Activated B cell treated with CpG ODN at 0.5 μM for 24 hours (primary cell): Measurements from ENCODE around the gene TAF1B. TPM values are rescaled to one million over a fixed set of nuclear protein-coding genes. Genes with fewer than 3 reads are reported as not detected.

Experiments
- ATAC-seq: fragments of 200-7000 bp; cut with Tn5 transposase; one replicate; pipeline ENCODE4 v1.10.0; 2021; ENCODE audit warnings: low read depth, mild to moderate bottlenecking, moderate library complexity
- CTCF ChIA-PET: fragments of 350-600 bp; sonication (Branson Sonifier 250); formaldehyde crosslinking; loops from one replicate; lab custom pipeline; 2021; ENCODE audit warnings: antibody characterized with exemption; lab: Charles Lee
- POLR2A ChIA-PET: fragments of 350-600 bp; sonication (Branson Sonifier 250); formaldehyde crosslinking; loops from one replicate; lab custom pipeline; 2021; ENCODE audit warnings: antibody characterized with exemption; lab: Charles Lee
- DNase-seq: peaks from one replicate; pipeline ENCODE4 v3.0.0; 2022
- H3K27ac Mint-ChIP-seq: one replicate; pipeline ENCODE4 v1.8.0; 2020; ENCODE audit warnings: mixed read lengths
- H3K27me3 Mint-ChIP-seq: one replicate; pipeline ENCODE4 v1.8.0; 2021; ENCODE audit warnings: mixed read lengths
- H3K36me3 Mint-ChIP-seq: one replicate; pipeline ENCODE4 v1.8.0; 2021; ENCODE audit warnings: low read depth, mixed read lengths
- H3K4me1 Mint-ChIP-seq: one replicate; pipeline ENCODE4 v1.8.0; 2021; ENCODE audit warnings: mixed read lengths
- H3K4me3 Mint-ChIP-seq: one replicate; pipeline ENCODE4 v1.8.0; 2020; ENCODE audit warnings: mild to moderate bottlenecking, mixed read lengths
- H3K9me3 Mint-ChIP-seq: one replicate; pipeline ENCODE4 v1.8.0; 2020; ENCODE audit warnings: mixed read lengths
- intact Hi-C: fragments of 100-400 bp; cut with micrococcal nuclease; formaldehyde crosslinking; loops from one replicate; pipeline ENCODE4 v1.15.1; 2024
- total RNA-seq: library from RNA; stranded (reverse); gene quantifications from 2 replicates; pipeline ENCODE4 v1.2.3, GENCODE V29; 2022
- TF ChIP-seq, protein P1 (sequence below): fragments of 200-600 bp; IDR thresholded peaks from one replicate; pipeline ENCODE4 v1.8.0; 2022; ENCODE audit warnings: antibody characterized with exemption, mild to moderate bottlenecking

Gene TAF1B
- total RNA-seq, 1 donor from 2014 or later = 28.7 TPM

DNA sequence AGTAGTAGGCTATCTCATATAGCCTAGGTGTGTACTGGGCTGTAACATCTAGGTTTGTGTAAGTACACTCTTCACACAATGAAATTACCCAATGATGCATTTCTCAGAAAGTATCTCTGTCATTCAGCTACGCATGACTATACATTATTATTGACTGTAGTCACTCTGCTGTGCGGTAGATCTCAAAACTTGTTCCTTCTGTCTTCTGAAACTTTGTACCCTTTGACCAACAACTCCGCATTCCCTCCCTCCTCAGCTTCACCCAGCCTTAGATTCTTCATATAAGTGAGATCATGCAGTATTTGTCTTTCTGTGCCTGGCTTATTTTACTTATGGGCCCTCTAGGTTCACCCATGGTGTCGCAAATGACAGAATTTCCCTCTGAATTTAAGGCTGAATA, 49.0 kb downstream of the TAF1B start:
- Mint-ChIP-seq H3K36me3 (peaks cover 48% of the 10 kb centered on the region), H3K4me3 (no peak overlapping the region), H3K27me3 (no peaks in the 10 kb centered on the region), H3K4me1 (peaks cover 2% of the 10 kb centered on the region), H3K9me3 (peaks cover 11% of the 10 kb centered on the region), H3K27ac (no peak overlapping the region)
- no peak for DNase-seq
- ChIA-PET POLR2A (no interaction called here), CTCF (no interaction called here)
- ATAC-seq = no peak
- intact Hi-C loops = no loop called here
- TF ChIP-seq, protein P1, sequence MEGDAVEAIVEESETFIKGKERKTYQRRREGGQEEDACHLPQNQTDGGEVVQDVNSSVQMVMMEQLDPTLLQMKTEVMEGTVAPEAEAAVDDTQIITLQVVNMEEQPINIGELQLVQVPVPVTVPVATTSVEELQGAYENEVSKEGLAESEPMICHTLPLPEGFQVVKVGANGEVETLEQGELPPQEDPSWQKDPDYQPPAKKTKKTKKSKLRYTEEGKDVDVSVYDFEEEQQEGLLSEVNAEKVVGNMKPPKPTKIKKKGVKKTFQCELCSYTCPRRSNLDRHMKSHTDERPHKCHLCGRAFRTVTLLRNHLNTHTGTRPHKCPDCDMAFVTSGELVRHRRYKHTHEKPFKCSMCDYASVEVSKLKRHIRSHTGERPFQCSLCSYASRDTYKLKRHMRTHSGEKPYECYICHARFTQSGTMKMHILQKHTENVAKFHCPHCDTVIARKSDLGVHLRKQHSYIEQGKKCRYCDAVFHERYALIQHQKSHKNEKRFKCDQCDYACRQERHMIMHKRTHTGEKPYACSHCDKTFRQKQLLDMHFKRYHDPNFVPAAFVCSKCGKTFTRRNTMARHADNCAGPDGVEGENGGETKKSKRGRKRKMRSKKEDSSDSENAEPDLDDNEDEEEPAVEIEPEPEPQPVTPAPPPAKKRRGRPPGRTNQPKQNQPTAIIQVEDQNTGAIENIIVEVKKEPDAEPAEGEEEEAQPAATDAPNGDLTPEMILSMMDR = no peak

DNA sequence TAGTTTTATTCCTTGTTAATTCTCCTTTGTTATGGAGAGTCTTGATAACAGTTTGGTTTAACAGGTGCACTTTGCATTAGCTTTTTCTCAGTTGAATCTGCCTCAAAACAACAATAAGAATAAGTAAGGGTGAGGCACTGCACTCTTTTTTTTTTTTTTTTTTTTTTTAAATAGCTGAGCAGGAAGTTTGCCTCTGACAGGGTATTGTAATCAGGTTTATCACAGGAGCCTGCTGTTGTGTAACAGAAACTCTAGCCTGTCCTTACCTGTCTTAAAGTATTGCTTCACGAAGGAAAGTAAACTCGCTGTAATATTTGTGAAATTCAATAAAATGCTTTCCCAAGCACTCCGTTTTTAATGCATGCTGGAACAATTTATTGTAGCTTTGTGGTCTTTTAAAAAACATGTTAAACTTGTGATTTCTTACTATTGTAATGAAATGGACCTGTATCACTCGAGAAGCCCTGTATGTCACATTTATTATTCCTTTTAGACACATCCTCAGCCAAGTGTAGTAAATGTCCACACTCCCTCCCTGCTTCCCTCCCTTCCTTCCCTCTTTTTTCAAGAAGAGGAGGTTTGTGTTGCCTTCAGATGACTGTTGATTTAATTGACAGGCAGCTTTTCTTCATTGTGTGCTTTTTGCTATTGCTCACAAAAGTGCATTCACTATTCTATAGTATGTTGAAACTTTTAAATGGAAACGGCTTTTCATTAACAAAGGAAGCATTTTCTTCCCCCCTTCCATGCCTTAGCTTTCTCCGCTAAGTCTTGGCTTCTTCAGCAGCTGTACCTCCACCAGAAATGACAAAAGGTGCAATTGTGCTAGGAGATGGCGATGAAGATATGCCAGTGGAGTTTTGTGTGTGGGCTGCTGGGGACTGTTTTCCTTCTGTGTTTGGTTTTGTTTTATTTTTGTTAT, 52.7 kb downstream of the TAF1B start:
- no peak for DNase-seq
- CTCF ChIA-PET = no interaction called here

DNA sequence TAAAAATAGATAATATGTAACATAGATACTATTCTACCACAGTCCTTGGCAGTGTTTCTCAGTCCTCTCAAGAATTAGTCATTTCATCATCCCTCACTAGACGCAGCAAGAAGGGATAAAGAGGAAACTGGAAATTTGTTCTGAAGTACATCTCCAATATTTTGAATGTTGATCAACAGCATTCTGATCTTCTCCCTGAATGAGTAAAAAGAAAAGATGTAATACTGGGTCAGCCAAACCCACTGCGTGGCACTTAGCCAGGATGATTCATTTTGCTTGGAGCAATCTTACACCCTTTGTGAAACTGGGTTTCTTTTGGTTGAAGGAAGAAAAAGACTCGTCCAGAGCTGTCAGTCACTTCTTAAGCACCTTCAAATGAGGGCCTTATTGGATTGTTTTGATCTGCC, 54.1 kb downstream of the TAF1B start:
- TF ChIP-seq, protein P1 = no peak
- peaks cover 17% of the 10 kb centered on the region for H3K36me3 Mint-ChIP-seq
- ChIA-PET CTCF (no interaction called here), POLR2A (no interaction called here)
- H3K9me3 Mint-ChIP-seq = no peaks in the 10 kb centered on the region
- peaks cover 2% of the 10 kb centered on the region for H3K4me1 Mint-ChIP-seq
- H3K27me3 Mint-ChIP-seq = no peaks in the 10 kb centered on the region
- no peak overlapping the region for H3K27ac Mint-ChIP-seq
- no peak overlapping the region for H3K4me3 Mint-ChIP-seq
- no peak for ATAC-seq
- DNase-seq = no peak
- intact Hi-C loops = no loop called here

More for the DNA sequence above, 52.7 kb downstream of the TAF1B start:
- Mint-ChIP-seq H3K27me3 (no peaks in the 10 kb centered on the region), H3K36me3 (peaks cover 22% of the 10 kb centered on the region), H3K4me3 (no peak overlapping the region), H3K4me1 (peaks cover 2% of the 10 kb centered on the region), H3K27ac (no peak overlapping the region), H3K9me3 (no peaks in the 10 kb centered on the region)
- no peak for ATAC-seq
- POLR2A ChIA-PET = no interaction called here
- intact Hi-C loops = no loop called here
- TF ChIP-seq, protein P1 = no peak

DNA sequence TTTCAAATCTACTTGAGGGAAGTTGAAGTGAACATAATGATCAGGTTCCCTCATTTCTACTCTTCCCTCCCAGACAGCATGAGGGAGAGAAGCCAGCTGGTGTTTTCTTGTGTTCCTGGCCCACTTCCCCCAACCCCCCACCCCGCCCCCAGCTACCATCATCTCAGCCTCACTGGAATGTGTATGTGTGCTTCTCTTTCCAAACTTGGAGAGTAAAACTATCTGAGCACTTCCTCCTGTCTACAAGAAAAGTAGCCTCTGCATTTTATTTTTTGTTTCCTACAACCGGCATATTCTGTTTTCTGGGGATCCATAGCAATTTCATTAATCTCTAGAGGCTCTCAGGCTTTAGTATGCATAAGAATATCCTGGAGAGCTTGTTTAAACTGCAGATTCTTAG, 54.6 kb downstream of the TAF1B start:
- Mint-ChIP-seq H3K27me3 (no peaks in the 10 kb centered on the region), H3K4me3 (no peak overlapping the region), H3K27ac (no peak overlapping the region), H3K9me3 (no peaks in the 10 kb centered on the region), H3K4me1 (peaks cover 2% of the 10 kb centered on the region), H3K36me3 (peaks cover 15% of the 10 kb centered on the region)
- ATAC-seq = no peak
- intact Hi-C loops = no loop called here
- no peak for DNase-seq
- TF ChIP-seq, protein P1 = no peak
- ChIA-PET CTCF (no interaction called here), POLR2A (no interaction called here)

DNA sequence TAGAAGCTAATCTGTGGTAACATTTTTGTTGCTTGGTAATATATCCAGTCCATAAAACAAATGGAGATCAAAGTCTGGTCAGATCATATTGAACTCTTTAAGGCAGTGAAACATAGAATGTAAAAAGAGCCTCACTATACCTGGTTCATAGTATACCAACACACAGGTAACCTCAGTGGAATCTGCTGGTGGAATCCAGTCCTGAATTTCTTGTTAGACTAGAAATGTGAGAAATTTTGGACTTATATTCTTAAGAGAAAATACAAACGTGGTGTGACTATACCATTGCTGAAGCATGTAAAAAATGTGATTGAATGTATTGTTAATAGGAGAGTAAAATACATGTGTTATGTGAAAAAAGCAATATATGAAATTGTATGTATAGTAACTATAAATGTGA, 62.1 kb downstream of the TAF1B start:
- Mint-ChIP-seq H3K4me3 (no peak overlapping the region), H3K27me3 (no peaks in the 10 kb centered on the region), H3K27ac (no peak overlapping the region), H3K9me3 (no peaks in the 10 kb centered on the region), H3K36me3 (peaks cover 40% of the 10 kb centered on the region), H3K4me1 (no peaks in the 10 kb centered on the region)
- TF ChIP-seq, protein P1 = no peak
- DNase-seq (no peak), ATAC-seq (no peak)
- ChIA-PET CTCF (interaction anchor here (0.7 kb wide), 1 partner anchor 219 kb away, joined by 5 read pairs; no protein-coding TSS in a partner anchor), POLR2A (interaction anchor here (0.6 kb wide), 1 partner anchor 36 kb away, joined by 4 read pairs; no protein-coding TSS in a partner anchor)
- intact Hi-C loops = no loop called here
